ENCODE measurements around the gene UPK3BL2.
"Not testable (repeated sequence)": the region's sequence is repeated elsewhere in the genome, so short reads cannot be mapped to it uniquely, and the experiment has no call there.

UPK3BL2 gene

DNA sequence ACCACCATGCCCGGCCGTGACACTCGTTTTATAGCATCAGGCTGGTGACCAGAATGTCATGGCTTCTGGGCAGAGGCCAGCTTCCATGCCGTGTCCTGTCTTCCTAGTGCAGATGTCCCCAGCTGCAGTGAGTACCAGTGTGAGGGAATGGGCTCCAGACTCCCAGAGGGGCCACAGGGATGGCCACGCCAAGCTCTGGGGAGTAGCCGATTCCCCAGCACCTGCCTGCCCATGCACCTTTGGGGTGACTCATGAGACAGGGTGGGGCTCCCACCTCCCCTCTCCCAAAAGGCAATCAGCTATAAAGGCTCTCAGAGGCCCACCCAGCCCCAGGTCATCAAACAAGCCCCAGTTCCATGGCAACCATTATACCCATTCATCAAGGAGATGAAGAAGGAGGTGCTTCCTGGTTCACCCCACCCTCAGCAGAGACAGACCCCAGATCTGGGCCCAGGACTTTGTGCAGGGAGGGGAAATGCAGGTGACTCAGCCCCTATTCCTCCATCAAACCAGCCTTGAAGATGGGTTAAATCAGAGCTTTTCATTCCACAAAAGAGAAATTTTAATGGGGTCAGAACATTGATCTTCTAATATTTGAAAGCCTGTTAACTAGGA lies 7.4 kb upstream of the UPK3BL2 start, which contains the start of gene SPDYE2:
TSS of gene SPDYE2 (plus strand) at position 419 of the 615 bp plus-strand sequence. CDS start 2,030 bp downstream, outside the sequence.
- not testable (repeated sequence) for H3K9me3 ChIP-seq (ENCODE audit: control insufficient read depth, low read length); DNase-seq (ENCODE audit: low read depth); H3K9ac ChIP-seq (ENCODE audit: low read length); H3K4me1 ChIP-seq (ENCODE audit: control insufficient read depth, insufficient read depth, low read length); H3K36me3 ChIP-seq (ENCODE audit: control insufficient read depth, insufficient read depth, low read length, severe bottlenecking); H3K4me3 ChIP-seq (ENCODE audit: low read length); H3K27me3 ChIP-seq (replicated peaks; ENCODE audit: control insufficient read depth, insufficient read depth, low read length)

GRCh38 chr7:102546353-102546752 lies 2.9 kb upstream of the UPK3BL2 start:
- H3K36me3 ChIP-seq (ENCODE audit: control insufficient read depth, insufficient read depth, low read length, severe bottlenecking); DNase-seq (ENCODE audit: low read depth); H3K4me3 ChIP-seq (ENCODE audit: low read length); H3K9me3 ChIP-seq (ENCODE audit: control insufficient read depth, low read length); H3K9ac ChIP-seq (ENCODE audit: low read length); H3K4me1 ChIP-seq (ENCODE audit: control insufficient read depth, insufficient read depth, low read length); H3K27me3 ChIP-seq (replicated peaks; ENCODE audit: control insufficient read depth, insufficient read depth, low read length): not testable (repeated sequence)

GRCh38 chr7:102545288-102545687 lies 1.8 kb upstream of the UPK3BL2 start:
- H3K9me3 ChIP-seq (ENCODE audit: control insufficient read depth, low read length); DNase-seq (ENCODE audit: low read depth); H3K4me1 ChIP-seq (ENCODE audit: control insufficient read depth, insufficient read depth, low read length); H3K9ac ChIP-seq (ENCODE audit: low read length); H3K36me3 ChIP-seq (ENCODE audit: control insufficient read depth, insufficient read depth, low read length, severe bottlenecking); H3K27me3 ChIP-seq (replicated peaks; ENCODE audit: control insufficient read depth, insufficient read depth, low read length); H3K4me3 ChIP-seq (ENCODE audit: low read length): not testable (repeated sequence)

- H3K9ac ChIP-seq (ENCODE audit: low read length); H3K4me3 ChIP-seq (ENCODE audit: low read length); H3K36me3 ChIP-seq (ENCODE audit: control insufficient read depth, insufficient read depth, low read length, severe bottlenecking); H3K27me3 ChIP-seq (replicated peaks; ENCODE audit: control insufficient read depth, insufficient read depth, low read length); H3K4me1 ChIP-seq (ENCODE audit: control insufficient read depth, insufficient read depth, low read length); H3K9me3 ChIP-seq (ENCODE audit: control insufficient read depth, low read length); DNase-seq (ENCODE audit: low read depth): not testable (repeated sequence)
Measured at GRCh38 chr7:102544372-102544771, 876 bp upstream of the UPK3BL2 start.

DNA sequence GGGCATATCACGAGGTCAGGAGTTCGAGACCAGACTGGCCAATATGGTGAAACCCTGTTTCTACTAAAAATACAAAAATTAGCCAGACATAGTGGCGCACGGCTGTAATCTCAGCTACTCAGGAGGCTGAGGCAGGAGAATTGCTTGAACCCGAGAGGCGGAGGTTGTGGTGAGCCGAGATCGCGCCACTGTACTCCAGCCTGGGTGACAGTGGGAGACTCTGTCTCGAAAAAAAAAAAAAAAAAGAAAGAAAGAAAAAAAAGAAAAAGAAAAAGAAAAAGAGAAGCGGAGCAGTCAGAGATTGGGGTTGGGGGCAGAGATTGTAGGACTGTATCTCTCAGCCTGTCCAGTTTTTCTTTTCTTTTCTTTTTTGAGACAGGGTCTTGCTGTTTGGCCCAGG lies 725 bp downstream of the UPK3BL2 start:
- not testable (repeated sequence) for H3K4me3 ChIP-seq (ENCODE audit: low read length); H3K27me3 ChIP-seq (replicated peaks; ENCODE audit: control insufficient read depth, insufficient read depth, low read length)

GRCh38 chr7:102542083-102542482 lies 1.4 kb downstream of the UPK3BL2 start:
- not testable (repeated sequence) for DNase-seq (ENCODE audit: low read depth); H3K27me3 ChIP-seq (replicated peaks; ENCODE audit: control insufficient read depth, insufficient read depth, low read length); H3K36me3 ChIP-seq (ENCODE audit: control insufficient read depth, insufficient read depth, low read length, severe bottlenecking); H3K9me3 ChIP-seq (ENCODE audit: control insufficient read depth, low read length); H3K4me3 ChIP-seq (ENCODE audit: low read length); H3K4me1 ChIP-seq (ENCODE audit: control insufficient read depth, insufficient read depth, low read length); H3K9ac ChIP-seq (ENCODE audit: low read length)

More for the DNA sequence above, 725 bp downstream of the UPK3BL2 start:
- not testable (repeated sequence) for H3K9me3 ChIP-seq (ENCODE audit: control insufficient read depth, low read length); H3K9ac ChIP-seq (ENCODE audit: low read length); H3K36me3 ChIP-seq (ENCODE audit: control insufficient read depth, insufficient read depth, low read length, severe bottlenecking); DNase-seq (ENCODE audit: low read depth); H3K4me1 ChIP-seq (ENCODE audit: control insufficient read depth, insufficient read depth, low read length)

- not testable (repeated sequence) for H3K27me3 ChIP-seq (replicated peaks; ENCODE audit: control insufficient read depth, insufficient read depth, low read length); DNase-seq (ENCODE audit: low read depth); H3K4me3 ChIP-seq (ENCODE audit: low read length); H3K4me1 ChIP-seq (ENCODE audit: control insufficient read depth, insufficient read depth, low read length); H3K9ac ChIP-seq (ENCODE audit: low read length); H3K9me3 ChIP-seq (ENCODE audit: control insufficient read depth, low read length); H3K36me3 ChIP-seq (ENCODE audit: control insufficient read depth, insufficient read depth, low read length, severe bottlenecking)
Measured at GRCh38 chr7:102540604-102541003, 2.9 kb downstream of the UPK3BL2 start.

DNA sequence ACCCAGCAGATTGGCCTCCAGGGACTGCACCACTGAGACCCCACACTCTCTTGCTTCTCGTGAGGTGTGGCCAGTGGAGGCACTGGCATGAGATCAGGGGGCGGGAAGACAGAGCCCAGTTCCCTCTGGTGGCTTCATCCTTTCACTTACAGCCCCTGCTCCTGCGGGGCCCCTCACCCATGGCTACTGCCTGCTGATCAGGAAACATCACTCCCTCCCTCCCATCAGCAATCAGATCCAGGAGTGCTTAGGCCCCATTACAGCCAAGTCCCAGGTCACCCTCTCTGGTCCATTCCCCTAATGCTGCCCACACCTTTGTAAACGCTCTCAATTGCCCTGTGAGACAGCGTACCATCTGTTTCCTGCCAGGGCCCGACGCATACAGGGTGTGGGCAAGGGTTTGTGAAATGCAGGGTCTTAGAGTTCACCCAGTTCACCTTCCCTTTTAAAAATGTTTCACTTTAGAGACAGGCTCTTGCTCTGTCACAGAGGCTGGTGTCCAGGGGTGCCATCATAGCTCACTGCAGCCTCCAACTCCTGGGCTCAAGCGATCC lies 8.4 kb downstream of the UPK3BL2 start:
- not testable (repeated sequence) for H3K4me1 ChIP-seq (ENCODE audit: control insufficient read depth, insufficient read depth, low read length); DNase-seq (ENCODE audit: low read depth)

GRCh38 chr7:102532127-102532526 lies 11.4 kb downstream of the UPK3BL2 start:
- H3K9me3 ChIP-seq (ENCODE audit: control insufficient read depth, low read length); H3K4me1 ChIP-seq (ENCODE audit: control insufficient read depth, insufficient read depth, low read length); H3K4me3 ChIP-seq (ENCODE audit: low read length); DNase-seq (ENCODE audit: low read depth); H3K27me3 ChIP-seq (replicated peaks; ENCODE audit: control insufficient read depth, insufficient read depth, low read length); H3K9ac ChIP-seq (ENCODE audit: low read length); H3K36me3 ChIP-seq (ENCODE audit: control insufficient read depth, insufficient read depth, low read length, severe bottlenecking): not testable (repeated sequence)

More for the DNA sequence above, 8.4 kb downstream of the UPK3BL2 start:
- not testable (repeated sequence) for H3K9me3 ChIP-seq (ENCODE audit: control insufficient read depth, low read length); H3K36me3 ChIP-seq (ENCODE audit: control insufficient read depth, insufficient read depth, low read length, severe bottlenecking); H3K4me3 ChIP-seq (ENCODE audit: low read length); H3K27me3 ChIP-seq (replicated peaks; ENCODE audit: control insufficient read depth, insufficient read depth, low read length); H3K9ac ChIP-seq (ENCODE audit: low read length)

GRCh38 chr7:102531583-102531982 lies 11.9 kb downstream of the UPK3BL2 start:
- H3K9me3 ChIP-seq (ENCODE audit: control insufficient read depth, low read length); H3K27me3 ChIP-seq (replicated peaks; ENCODE audit: control insufficient read depth, insufficient read depth, low read length); H3K36me3 ChIP-seq (ENCODE audit: control insufficient read depth, insufficient read depth, low read length, severe bottlenecking); H3K9ac ChIP-seq (ENCODE audit: low read length); H3K4me1 ChIP-seq (ENCODE audit: control insufficient read depth, insufficient read depth, low read length); DNase-seq (ENCODE audit: low read depth); H3K4me3 ChIP-seq (ENCODE audit: low read length): not testable (repeated sequence)

DNA sequence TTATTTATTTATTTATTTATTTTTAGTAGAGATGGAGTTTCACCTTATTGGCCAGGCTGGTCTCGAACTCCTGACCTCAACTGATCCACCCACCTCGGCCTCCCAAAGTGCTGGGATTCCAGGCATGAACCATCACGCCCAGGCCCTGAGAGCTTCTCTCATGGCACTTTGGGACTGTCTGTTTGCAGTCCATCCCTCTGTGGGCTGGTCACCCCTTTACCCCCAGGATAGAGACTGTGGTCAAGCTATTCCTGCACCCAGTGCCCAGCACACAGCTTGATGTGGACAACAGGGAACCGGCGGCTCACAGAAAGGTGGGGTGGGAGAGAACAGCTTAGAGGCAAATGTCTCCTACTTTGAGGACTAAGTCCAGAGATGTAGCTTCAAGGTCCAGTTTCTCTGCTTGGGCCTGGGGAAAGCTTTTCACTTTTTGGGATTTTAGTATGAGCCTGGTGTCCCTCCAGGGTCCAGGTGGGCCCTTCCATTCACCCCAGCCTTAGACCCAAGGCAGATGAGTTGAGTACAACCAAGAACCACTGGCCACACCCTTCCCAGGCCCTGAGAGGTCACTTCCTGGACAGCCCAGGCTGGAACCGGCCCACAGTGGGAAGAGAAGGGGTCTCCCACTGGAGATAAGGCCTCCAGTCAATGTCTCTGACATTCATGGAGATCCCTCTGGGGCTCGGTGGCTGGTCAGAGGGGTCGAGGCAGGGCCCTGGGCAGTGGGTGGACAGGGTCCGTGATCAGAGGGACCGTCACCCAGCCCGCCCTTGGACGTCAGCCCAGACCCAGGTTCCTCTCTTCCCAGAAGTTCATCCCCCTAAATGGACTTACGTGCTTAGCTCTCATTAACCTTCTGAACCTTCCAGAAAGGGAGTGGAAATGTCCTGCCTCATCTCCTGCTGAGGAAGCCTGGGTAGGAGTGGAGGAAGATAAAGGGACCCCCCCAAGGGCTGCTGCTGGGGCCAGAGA lies 15.4 kb downstream of the UPK3BL2 start:
- H3K36me3 ChIP-seq (ENCODE audit: control insufficient read depth, insufficient read depth, low read length, severe bottlenecking); H3K4me3 ChIP-seq (ENCODE audit: low read length); H3K4me1 ChIP-seq (ENCODE audit: control insufficient read depth, insufficient read depth, low read length); DNase-seq (ENCODE audit: low read depth); H3K9ac ChIP-seq (ENCODE audit: low read length); H3K27me3 ChIP-seq (replicated peaks; ENCODE audit: control insufficient read depth, insufficient read depth, low read length); H3K9me3 ChIP-seq (ENCODE audit: control insufficient read depth, low read length): not testable (repeated sequence)

Data from adipocyte (in vitro differentiated cells).